ENCODE measurements around the gene ANXA1. TPM values are rescaled to one million over a fixed set of nuclear protein-coding genes. Genes with fewer than 3 reads are reported as not detected.

The ANXA1 gene
- total RNA-seq, 1 donor from 2014 or later: 340 TPM

DNA sequence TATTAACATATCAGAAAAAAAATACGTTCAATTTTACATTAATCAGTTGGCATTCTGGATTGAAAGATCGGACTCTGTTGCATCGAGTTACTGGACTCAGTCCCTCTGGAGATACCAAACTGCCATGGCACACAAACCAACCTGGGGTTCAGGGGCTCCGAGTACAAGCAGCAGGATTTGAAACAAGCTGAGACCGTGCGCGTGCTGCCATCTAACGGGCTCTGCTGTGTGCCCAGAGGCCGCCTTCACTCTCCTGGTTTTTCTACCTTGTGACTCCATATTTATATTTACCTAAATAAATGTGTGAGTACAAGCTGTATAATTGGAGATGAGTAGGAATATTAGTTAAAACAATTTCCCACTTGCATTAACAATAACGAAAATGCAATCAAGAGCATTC is 48.2 kb downstream of the ANXA1 start:
- Histone ChIP-seq H3K4me1 (no peaks in the 10 kb centered on the region), H3K36me3 (no peaks in the 10 kb centered on the region), H3K27me3 (ENCODE audit: low read depth) (no peaks in the 10 kb centered on the region), H3K4me3 (no peak overlapping the region), H3K27ac (no peak overlapping the region), H3K9me3 (no peaks in the 10 kb centered on the region)
- ATAC-seq (peak in 1 of 2 donors; percentile 39), DNase-seq (no peak)
- intact Hi-C loops (cut with DNase I): no loop called here
- TF ChIP-seq, protein P1, sequence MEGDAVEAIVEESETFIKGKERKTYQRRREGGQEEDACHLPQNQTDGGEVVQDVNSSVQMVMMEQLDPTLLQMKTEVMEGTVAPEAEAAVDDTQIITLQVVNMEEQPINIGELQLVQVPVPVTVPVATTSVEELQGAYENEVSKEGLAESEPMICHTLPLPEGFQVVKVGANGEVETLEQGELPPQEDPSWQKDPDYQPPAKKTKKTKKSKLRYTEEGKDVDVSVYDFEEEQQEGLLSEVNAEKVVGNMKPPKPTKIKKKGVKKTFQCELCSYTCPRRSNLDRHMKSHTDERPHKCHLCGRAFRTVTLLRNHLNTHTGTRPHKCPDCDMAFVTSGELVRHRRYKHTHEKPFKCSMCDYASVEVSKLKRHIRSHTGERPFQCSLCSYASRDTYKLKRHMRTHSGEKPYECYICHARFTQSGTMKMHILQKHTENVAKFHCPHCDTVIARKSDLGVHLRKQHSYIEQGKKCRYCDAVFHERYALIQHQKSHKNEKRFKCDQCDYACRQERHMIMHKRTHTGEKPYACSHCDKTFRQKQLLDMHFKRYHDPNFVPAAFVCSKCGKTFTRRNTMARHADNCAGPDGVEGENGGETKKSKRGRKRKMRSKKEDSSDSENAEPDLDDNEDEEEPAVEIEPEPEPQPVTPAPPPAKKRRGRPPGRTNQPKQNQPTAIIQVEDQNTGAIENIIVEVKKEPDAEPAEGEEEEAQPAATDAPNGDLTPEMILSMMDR (IDR thresholded peaks at IDR 0.05): no peak

DNA sequence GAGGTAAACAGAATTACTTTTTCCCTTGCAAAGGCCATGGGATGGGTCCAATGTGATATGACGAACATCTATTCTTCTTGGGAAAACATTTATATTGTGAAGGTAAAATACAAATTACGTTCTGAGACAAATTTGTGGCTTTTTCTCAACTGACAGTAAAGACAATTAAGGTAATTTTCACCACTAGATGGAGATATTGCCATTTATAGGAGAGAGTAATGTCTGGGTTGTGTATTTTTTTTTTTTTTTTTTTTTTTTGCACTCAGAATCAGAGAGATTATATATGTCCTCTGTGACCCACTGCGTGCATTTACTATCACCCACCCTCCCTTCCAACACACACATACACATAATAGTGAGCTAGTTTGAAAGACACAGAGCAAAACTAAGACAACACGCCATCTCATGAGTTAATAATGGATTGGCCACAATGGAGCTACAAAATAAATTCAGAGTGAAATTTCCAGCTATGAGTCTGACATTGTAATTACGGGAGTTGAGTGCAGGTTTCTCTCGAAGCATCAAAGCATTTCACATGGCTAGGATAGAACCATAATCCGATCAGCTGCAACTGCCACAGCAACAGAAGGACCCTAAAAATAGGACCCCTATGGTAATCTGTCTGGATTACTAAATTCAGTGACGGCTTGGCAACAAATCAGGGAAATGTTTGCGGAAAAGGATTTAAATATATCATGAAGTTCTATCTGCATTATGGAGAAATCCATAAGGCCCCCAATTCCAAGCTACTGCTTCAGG is 49.2 kb downstream of the ANXA1 start:
- no peaks in the 10 kb centered on the region for H3K27me3 ChIP-seq (ENCODE audit: low read depth)
- H3K4me1 ChIP-seq: no peaks in the 10 kb centered on the region
- H3K36me3 ChIP-seq: no peaks in the 10 kb centered on the region
- intact Hi-C loops (cut with DNase I): no loop called here
- H3K4me3 ChIP-seq: no peak overlapping the region
- ATAC-seq (peak; percentile 29 to 68), DNase-seq (no peak)
- TF ChIP-seq, protein P1 (IDR thresholded peaks at IDR 0.05): peak; percentile 58
- no peak overlapping the region for H3K27ac ChIP-seq
- H3K9me3 ChIP-seq: no peaks in the 10 kb centered on the region

DNA sequence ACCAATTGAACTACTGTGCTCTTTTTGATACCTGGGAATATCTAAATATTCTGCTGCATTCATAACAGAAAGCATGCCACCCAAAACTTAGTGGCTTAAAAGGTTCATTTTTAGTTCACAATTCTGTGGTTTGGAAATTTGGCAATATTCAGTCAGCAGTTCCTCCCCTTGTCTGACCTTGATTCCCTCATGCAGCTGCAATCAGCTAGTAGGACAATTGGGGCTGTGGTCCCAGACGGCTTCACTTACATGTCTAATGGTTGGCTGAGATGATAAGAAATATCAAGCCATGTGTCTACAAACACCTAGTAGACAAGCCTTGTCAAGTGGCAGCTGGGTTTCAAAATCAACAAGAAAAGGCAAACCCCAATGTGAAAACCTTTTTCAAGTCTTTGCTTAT is 51.3 kb downstream of the ANXA1 start:
- no peak overlapping the region for H3K27ac ChIP-seq
- no peak overlapping the region for H3K4me3 ChIP-seq
- H3K4me1 ChIP-seq: no peaks in the 10 kb centered on the region
- DNase-seq (no peak), ATAC-seq (no peak)
- no peaks in the 10 kb centered on the region for H3K27me3 ChIP-seq (ENCODE audit: low read depth)
- TF ChIP-seq, protein P1 (IDR thresholded peaks at IDR 0.05): no peak
- intact Hi-C loops (cut with DNase I): no loop called here
- no peaks in the 10 kb centered on the region for H3K36me3 ChIP-seq
- H3K9me3 ChIP-seq: no peaks in the 10 kb centered on the region

DNA sequence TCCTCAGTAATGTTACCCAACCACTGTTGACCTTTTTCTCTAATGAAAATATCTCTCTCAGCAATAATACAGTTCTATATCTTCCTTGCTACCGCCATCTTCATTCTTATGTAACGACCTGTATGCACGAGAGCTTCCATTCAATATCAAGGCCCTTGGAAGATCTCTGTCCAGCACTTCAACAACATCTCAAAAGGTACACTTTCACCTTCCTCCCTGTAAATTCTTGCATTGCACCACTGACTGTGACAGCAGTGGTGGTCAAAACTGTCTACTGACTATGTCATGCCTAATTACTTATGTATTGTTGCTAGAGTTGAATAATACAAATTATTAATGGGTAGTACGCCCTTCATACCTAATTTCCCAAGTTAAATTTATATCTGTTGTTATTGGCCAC is 53.3 kb downstream of the ANXA1 start:
- DNase-seq (no peak), ATAC-seq (no peak)
- Histone ChIP-seq H3K4me3 (no peak overlapping the region), H3K4me1 (no peaks in the 10 kb centered on the region), H3K27ac (no peak overlapping the region), H3K36me3 (no peaks in the 10 kb centered on the region), H3K9me3 (no peaks in the 10 kb centered on the region), H3K27me3 (ENCODE audit: low read depth) (no peaks in the 10 kb centered on the region)
- intact Hi-C loops (cut with DNase I): no loop called here
- TF ChIP-seq, protein P1 (IDR thresholded peaks at IDR 0.05): no peak

DNA sequence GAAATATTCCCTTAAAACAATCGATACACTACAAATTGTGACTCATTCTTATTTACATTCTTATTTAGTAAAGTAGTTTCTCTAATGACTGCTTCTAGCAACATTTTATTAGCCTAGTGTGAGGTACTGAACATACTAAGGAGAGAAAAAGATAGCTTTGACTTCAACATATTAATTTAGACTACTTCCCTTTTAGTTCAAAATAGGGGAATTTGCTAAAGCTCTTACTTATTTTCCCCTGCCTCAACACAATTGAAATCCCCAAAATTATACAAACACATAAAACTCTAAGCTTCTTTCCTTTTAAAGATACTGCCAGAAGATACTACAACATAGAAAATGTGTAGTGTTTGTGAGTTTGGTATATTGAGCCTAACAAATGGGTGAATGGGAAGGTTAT is 55.2 kb downstream of the ANXA1 start:
- TF ChIP-seq, protein P1 (IDR thresholded peaks at IDR 0.05): no peak
- Histone ChIP-seq H3K9me3 (no peaks in the 10 kb centered on the region), H3K27ac (no peak overlapping the region), H3K4me3 (no peak overlapping the region), H3K36me3 (no peaks in the 10 kb centered on the region), H3K4me1 (no peaks in the 10 kb centered on the region), H3K27me3 (ENCODE audit: low read depth) (no peaks in the 10 kb centered on the region)
- no peak for DNase-seq
- no peak for ATAC-seq
- intact Hi-C loops (cut with DNase I): no loop called here
